ENCODE results near the gene NEURL2.
A peak's percentile ranks its signal among the peaks of the same experiment; 100 is the strongest.
"Not testable (repeated sequence)": the region's sequence is repeated elsewhere in the genome, so short reads cannot be mapped to it uniquely, and the experiment has no call there.

The NEURL2 gene

DNA sequence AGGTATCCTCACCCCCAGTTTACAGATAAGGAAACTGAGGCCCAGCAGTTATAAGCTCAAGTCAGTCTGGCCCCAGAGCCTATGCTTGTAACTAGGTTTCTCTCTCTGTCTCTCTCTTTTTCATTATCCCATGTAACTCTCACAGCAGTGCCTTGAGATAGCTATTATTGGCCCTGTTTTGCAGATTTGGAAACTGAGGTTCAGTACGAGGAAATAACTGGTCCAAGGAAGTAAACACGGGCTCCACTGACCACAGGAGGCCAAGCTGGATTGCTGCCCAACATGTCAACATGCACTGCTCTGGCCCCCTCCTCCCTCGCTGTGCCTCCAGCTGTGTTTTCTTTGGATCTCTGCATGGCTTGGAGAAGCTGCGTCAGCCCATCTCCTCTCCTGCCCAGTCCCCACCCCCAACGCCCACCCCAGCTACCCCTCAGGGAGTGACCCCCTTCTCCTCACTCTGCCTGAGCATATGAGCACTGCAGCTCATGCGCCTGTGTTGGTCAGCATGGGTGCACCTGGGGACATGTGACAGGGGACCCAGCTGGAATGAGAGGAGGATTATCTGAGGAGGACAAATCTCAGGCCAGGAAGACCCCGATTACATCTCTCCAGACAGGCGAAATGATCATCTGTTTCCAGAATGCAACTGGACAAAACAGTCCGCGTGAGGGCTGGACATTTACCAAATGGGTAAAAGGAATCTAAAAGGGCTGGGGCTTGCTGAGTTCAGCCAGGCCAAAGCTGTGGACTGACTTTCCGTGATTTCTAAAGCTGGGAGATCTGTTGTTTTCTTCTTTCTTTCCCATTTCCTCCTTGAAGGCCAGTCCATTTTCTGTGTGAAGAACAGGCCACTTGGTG is 28.8 kb upstream of the NEURL2 start:
- DNase-seq (ENCODE audit: low read depth) = no peak

DNA sequence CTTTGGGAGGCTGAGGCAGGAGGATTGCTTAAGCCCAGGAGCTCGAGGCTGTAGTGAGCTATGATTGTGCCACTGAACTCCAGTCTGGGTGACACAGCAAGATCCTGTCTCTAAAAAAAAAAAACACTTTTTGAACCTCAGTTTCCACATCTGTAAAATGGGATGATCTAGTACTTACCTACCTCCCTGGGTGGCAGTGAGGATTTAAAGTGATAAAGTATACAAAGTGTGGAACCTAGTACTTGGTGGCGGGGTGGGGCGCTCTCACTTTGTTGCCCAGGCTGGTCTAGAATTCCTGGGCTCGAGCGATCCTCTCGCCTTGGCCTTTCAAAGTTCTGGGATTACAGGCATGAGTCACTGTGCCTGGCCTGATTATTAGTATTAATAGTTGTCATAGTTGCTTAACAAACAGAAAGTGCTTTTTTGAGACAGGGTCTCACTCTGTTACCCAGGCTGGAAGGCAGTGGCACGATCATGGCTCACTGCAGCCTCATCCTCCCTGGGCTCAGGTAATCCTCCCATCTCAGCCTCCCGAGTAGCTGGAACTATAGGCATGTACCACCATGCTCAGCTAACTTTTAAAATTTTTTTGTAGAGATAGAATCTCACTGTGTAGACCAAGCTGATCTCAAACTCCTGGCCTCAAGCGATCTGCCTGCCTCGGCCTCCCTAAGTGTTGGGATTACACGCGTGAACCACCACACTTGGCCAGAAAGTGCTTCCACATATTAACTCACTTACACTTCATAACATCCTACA is 27.9 kb upstream of the NEURL2 start:
- no peak for DNase-seq (ENCODE audit: low read depth)

DNA sequence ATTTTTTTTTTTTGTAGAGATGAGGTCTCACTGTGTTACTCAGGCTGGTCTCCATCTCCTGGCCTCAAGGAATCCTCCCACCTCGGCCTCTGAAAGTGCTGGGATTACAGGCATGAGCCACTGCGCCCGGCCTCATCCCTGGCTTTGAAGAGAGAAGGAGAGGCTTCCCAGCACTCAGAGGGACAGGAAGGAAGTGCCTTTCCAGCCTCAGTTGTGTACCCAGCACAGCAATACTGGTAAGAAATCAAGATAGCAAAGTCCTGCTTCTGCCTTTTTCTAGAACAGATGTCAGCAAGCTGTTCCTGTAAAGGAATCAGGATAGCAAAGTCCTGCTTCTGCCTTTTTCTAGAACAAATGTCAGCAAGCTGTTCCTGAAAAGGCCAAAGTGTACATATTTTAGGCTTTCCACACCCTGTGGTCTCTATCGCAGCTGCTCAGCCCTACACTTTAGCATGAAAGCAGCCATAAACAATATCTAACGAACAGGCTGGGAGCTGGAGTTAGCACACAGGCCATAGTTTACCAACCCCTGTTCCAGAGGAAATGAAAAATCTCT is 27.3 kb upstream of the NEURL2 start:
- no peak for DNase-seq (ENCODE audit: low read depth)

DNA sequence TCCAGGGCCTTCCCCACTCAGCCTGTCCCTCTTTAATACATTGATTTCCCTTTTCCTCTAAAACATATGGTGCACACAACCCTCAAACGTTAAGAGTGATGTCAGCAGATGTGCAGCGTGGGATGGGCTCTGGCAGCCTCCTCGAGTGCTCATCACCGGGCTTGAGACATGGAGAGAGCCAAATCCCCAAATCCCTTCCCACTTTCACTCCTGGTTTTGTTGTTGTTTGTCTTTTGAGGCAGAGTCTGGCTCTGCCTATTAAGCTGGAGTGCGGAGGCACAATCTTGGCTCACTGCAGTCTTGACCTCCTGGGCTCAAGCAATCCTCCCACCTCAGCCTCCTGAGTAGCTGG is 26.8 kb upstream of the NEURL2 start:
- no peak for DNase-seq (ENCODE audit: low read depth)

DNA sequence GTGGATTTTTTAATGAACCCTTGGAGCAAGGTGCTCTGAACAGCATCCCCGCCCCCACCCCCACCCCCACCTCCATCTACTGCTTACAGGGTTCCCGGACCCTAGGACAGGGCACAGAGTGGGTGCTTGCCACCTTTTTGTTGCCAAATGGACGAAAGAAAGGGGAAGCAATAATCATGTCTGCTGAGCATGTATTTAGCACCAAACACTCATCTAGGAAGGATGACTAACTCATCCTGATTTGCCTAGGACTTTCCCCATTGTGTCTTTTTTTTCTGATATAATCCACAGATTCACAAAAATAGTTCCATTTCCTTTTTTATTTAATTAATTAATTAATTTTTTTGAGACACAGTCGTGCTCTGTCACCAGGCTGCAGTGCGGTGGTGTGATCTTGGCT is 22.1 kb upstream of the NEURL2 start:
- no peak for DNase-seq (ENCODE audit: low read depth)

DNA sequence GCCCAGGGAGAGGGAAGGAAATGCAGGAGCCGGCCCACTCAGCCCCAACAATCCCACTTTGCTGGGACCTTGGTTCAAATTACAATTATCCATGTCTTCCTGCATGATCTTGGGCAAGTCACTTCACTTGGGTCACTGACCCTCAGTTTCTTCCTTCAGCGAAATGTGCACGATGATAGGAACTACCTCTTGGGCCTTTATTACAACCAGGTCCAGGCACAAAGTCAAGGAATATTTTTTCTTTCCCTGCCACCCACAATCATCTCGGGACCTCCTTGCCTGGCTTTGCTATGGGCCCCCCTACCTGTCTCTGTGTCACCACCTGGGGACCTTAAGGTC is 21.3 kb upstream of the NEURL2 start:
- DNase-seq (ENCODE audit: low read depth) = no peak

DNA sequence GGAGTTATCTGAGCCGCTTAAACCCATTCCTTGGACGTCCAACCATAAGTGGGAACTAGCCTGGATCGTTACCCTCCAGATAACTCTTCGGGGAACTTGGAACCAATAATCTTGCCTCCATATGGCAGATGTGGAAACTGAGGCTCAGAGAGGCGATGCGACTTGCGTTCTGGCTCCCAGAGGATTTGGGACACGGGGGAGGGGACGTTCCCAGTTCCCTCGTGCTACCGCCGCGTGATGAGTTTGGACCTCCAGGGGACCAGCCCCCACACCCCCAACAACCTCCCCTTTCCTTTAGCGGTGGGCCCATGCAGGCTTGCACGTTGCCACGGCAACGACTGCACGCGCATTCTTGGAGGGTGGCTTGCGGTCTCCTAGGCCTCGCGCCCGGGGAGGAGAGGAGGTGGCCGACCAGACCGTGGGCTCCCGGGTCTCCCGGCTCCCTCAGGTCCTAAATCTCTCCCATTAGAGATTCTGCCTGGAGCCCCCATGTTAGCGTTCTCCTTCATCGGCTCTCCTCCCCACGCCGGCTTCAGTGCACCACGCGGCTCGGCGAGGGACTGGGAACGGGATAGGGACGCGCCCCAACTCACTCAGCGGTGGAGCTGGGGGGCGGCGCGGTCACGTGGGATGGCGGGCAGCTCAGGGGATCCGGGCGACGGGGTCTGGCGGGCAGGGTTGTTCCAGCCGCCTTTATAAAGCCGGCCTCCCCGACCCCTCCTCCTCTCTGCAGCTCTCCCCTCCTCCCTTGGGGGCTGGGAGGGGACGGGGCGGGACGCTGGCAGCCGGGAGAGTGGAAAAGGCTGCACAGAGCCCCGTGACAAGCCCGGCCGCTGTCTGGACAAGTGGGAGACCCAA is 20.7 kb upstream of the NEURL2 start, which contains the start of gene PLTP:
Gene PLTP, minus strand, starts transcription at position 670 of the 858 bp plus-strand sequence. CDS start 703 bp downstream, outside the sequence.
- no peak for DNase-seq (ENCODE audit: low read depth)

DNA sequence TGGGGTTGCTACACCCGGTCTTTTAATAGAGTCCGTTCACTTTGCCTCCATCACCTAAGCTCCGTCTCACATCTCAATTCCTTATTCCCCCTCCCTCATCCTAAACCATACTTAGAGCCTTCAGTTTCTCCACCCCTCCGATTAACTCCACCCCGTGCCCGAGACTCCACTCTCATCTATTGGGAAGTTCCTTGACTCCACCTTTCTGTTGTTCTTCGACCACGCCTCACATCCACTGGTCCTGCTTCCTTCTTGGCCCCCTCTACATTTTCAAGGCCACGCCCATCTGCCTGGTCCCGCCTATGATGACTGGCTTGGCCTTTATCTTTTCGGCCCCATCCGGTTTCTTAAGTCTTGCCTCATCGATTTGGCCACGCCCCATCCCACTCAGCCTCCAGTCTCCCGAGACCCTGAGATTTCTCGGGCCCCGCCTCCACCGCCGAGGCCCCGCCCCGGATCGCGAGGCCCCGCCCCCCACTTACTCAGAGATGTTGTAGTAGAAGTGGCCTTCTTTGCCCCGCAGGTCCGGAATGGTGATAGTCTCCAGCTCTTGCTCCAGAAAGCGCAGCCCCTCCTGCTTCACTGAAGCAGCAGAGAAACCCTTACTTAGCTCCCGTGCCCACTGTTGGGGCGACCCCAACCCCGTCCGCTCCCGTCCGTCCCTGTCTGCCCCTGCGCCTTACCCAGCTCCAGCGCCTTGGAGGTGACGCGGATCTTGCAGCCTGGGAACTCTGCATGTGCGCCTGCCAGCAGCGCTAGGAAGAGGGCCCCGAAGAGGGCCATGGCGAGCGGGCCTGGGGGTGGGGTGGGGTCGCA is 19.9 kb upstream of the NEURL2 start:
- DNase-seq (ENCODE audit: low read depth) = peak; percentile 78

DNA sequence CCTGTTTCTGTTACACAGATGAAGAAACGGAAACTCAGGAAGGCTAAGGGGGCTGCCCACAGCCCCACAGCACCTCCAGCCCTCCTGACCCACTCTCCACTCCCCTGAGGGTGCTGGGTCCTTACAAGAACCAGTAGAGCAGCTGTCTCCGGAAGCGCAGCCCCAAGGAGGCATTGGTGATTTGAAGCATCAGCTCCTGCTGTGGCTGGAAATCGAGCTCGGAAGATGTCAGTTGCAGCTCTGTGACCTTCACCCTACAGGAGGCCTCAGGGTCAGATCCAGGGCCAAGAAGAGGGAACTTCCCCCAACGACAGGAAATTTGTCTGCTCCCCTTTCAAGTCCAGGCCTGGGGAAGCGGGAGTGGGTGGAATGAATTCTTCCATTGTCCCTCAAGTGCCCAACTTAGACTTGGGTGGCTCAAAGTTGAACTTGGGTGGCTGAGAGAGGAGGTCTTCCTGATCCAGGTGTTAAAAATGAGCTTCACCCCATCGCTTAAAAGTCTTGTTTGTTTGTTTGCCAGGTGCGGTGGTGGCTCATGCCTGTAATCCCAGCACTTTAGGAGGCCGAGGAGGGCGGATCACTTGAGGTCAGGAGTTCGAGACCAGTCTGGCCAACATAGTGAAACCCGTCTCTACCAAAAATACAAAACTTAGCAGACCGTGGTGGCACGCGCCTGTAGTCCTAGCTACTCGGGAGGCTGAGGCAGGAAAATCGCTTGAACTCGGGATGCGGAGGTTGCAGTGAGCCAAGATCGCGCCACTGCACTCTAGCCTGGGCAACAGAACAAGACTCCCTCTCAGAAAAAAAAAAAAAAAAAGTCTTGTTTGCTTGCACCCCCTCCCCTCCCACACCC is 19.0 kb upstream of the NEURL2 start:
- DNase-seq (ENCODE audit: low read depth) = no peak

DNA sequence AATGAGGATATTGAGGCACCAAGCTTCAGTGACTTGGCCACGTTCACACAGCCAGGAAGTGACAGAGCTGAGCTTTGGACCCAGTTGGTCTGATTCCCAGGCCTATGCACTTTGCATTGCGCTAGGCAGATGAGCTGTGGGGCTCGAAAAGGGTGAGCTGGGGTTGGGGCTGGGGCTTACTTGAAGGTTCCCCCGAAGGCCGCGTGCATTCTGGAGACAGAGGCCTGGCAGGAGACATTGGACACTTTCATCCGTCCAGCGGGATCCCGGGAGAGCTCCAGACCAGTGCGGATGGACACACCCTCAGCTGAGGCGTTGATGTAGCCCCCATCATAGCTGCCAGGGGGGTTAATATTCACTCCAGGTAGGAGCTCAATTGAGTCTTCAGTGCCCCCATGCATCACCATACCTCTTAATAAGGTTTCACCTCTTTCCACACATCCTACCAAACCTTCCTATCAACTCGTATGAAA is 18.4 kb upstream of the NEURL2 start:
- DNase-seq (ENCODE audit: low read depth) = no peak

DNA sequence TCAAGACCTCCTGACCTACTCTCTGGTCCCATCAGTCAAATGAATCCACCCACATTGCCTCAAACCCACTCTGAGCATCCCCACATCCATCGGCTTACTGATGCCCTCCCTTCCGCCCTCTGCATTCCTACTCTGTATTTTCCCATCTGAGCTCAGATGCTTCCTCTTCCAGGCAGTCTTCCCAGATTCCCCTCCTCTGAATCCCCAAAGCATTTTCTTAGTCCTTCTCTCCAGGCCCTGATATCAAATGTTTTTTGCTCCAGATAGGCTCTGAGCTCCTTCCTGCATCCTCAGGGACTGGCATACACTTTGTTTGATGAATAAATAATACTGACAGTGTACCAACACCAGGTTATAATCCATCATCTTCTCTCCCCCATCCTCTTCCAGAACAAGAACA is 17.1 kb upstream of the NEURL2 start:
- DNase-seq (ENCODE audit: low read depth) = no peak

DNA sequence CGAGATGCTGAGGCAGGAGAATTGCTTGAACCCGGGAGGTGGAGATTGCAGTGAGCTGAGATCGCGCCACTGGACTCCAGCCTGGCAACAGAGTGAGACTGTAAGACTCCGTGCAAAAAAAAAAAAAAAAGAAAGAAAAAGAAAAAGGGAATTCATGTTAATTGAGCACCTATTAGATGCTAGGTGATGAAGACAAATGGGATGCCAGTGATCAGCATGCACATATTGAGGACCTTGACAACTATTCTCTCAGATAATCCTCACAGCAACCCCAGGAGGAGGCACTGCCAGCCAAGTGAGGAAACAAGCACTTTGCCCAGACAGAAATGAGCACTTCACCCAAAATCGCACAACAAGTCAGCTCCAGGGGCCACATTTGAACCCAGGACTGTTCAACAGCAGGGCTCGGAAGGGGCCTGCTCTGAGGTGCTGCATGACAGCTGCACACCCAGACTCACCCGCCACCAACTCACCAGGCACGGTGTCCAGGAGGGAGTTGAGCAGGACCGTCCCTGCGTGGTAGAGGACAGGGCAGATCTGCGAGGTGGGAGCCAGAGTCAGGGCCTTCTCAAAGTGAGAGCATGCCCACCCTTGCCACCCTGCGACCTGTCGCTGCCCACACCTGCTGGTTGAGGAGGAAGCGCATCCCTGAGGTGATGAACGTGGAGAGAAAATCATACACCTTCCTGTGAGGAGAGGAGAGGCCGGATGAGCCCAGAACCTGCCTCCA is 16.4 kb upstream of the NEURL2 start:
- no peak for DNase-seq (ENCODE audit: low read depth)

DNA sequence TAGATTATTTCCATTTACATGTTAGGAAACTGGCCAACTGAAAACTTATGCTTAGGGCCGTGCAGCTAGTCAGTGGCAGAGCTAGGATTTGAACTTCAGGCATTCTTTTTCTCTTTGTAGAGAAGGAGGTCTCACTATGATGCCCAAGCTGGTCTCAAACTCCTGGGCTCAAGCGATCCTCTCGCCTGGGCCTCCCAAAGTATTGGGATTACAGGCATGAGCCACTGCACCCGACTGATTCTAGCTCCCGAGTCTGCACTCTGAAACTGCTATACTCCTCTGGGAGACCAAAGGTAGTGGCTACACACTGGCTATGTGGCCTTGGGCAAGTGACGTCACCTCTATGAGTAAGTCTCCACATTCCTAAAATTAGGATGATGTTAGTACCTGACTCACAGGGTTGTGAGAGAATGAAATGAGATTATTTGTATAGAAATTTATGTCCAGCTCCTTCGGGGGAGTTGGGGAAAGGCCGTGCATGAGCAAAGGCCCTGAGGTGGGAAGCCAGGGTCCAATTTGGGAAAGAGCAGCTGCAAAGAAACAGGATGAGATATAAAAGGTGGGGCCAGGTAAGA is 14.6 kb upstream of the NEURL2 start:
- no peak for DNase-seq (ENCODE audit: low read depth)

DNA sequence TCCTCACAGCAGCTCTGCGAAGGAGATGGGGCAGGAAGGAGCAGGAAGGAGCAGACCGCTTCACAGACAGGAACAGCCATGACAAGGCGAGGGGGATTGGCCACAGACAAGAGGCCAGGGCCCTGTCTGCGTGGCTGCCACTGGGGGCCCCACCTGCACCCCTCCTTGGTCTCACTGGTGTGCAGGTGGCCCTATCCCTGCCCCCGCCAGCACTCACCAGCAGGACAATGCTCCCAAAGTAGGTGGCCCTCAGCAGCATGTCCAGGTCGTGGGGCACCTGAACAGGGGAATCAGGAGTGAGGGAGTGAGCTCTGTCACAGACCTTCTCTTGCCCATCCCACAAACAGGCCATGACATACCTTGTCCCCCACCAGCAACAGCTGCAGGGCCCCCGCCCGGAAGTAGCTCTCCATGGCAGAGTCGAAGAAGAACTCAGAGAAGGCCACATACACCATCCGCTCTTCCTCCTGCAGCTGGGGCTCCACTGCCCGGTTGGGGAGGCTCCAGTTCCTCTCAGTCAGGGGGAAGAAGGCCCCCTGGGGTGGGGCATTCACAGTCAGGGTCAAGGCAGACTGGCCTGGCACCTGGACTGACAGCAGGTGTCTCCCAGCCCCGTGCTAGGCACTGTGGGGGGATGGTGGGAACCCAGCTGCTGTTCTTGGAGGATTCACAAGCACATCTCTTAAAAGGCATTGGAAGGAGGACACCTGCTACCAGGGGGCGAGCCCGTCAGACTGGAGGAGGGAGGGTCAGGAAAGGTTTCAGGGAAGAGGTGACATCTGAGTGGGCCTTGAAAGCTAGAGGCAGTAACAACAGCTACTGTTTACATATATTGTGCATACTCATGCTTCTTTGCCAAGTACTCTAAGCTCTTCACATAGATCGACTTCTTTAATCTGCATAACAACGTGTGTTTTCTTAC is 13.8 kb upstream of the NEURL2 start:
- DNase-seq (ENCODE audit: low read depth) = no peak

DNA sequence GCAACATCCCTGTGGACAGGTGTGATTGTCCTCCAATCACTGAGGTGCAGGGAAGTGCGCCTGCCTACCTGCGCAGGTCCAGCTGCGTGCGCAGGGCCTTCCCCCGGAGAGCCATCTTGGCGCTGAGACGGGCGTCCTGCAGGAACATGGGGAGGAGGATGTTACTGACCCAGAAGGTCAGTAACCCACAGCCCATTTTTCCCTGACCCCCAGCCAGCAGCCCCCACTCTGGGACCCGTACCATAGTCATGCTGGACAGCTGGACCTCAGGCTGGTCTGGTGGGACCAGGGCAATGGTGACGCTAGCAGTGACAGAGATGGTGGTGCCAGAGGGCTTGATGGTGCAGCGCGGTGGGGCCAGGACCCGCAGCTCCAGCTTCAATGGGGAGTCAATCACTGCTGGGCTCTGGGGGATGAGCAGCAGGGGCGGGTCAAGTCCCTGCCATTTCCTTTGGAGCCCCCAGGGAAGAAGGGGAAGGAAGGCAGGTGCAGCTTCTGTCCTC is 11.2 kb upstream of the NEURL2 start:
- DNase-seq (ENCODE audit: low read depth) = no peak

DNA sequence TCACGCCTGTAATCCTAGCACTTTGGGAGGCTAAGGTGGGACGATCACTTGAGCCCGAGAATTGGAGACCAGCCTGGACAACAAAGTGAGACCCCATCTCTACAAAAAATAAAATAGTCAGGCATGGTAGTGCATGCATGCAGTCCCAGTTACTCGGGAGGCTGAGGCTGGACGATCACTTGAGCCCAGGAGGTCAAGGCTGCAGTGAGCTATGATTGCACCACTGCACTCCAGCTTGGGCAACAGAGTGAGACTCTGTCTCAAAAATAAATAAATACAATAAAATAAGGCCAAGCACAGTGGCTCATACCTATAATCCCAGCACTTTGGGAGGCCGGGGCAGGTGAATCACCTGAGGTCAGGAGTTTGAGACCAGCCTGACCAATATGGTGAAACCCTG is 10.3 kb upstream of the NEURL2 start:
- DNase-seq (ENCODE audit: low read depth) = not testable (repeated sequence)

DNA sequence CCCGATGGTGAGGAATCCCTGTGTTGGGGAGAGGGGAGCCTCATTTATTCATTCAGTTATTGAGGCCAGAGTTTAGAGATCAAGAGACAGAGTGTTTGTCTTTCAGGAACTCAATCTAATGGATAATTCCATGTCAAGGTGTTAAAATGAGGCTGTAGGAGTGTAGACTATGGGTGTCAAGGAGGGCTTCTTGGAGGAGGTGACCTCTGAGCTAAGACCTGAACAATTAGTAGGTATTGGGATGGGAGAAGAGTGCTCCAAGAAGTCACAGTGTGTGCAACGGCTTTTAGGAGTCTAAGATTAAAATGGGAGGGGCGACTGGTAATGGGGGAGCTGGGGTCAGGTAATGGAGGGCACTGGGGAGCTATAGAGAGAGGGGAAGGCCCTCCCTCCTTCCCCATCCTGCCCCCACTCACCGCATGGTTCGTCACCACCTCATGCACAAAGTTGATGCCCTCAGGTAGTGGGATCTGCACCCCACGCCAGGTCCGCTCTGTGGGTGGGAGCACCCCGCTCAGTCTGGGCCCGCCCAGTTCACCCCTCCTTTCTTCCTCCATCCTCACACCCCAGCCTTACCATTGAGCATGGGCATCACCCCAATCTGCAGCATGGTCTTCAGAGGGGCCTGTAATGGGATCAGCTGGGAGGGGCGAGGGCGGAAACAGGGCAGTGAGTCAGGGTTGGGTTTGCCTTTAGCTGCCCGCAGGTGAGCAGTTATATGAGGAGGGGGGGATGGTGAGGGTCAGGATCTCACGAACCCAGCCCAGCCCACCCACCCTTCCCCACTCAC is 8.2 kb upstream of the NEURL2 start:
- DNase-seq (ENCODE audit: low read depth) = no peak
